Measurements from ENCODE around the gene EFHB. TPM values are rescaled to one million over a fixed set of nuclear protein-coding genes. Genes with fewer than 3 reads are reported as not detected.
A peak's percentile ranks its signal among the peaks of the same experiment; 100 is the strongest.

Gene EFHB
- total and polyA plus RNA-seq, 8 donors, result 0.09 to 2.3 (median 0.28) TPM; not detected in 3

- H3K4me3 ChIP-seq, result no peak overlapping the region
- TF ChIP-seq CTCF (IDR thresholded peaks at IDR 0.05), result no peak
- intact Hi-C loops (cut with DNase I), result no loop called here
- H3K36me3 ChIP-seq, result peaks cover 0 to 6% (median 3%) of the 10 kb centered on the region in 3 donors
- FAIRE-seq, result no peak
- no peaks in the 10 kb centered on the region for H3K9me3 ChIP-seq
- ATAC-seq, result no peak
- H3K4me1 ChIP-seq, result peaks cover 17 to 22% (median 22%) of the 10 kb centered on the region in 3 donors
- no peak for DNase-seq
- H3K27ac ChIP-seq, result no peak overlapping the region
- H3K27me3 ChIP-seq, result no peaks in the 10 kb centered on the region
- WGBS, 2 donors, result 81 to 88% methylated on average over 2 of the region's 2 CpGs
Observed at GRCh38 chr3:19950316-19950715, 16.3 kb upstream of the EFHB start.

DNA sequence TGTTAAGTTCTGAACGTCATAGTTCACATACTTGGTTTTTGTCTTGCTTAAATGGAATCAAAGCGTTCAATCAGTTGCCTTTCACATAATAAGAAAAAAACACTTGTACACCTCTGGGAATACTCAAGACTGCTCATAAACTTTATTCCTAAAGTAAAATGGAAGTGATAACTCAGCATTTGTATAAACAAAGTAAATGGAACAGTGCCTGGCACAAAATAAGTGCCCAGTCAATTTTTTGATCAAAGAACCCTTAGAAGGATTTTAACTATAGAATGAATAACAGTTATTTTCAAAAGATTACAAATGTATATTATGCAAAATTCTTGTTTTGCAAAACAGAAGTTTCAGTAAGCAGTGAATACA lies 14.2 kb upstream of the EFHB start:
- FAIRE-seq, result no peak

DNA sequence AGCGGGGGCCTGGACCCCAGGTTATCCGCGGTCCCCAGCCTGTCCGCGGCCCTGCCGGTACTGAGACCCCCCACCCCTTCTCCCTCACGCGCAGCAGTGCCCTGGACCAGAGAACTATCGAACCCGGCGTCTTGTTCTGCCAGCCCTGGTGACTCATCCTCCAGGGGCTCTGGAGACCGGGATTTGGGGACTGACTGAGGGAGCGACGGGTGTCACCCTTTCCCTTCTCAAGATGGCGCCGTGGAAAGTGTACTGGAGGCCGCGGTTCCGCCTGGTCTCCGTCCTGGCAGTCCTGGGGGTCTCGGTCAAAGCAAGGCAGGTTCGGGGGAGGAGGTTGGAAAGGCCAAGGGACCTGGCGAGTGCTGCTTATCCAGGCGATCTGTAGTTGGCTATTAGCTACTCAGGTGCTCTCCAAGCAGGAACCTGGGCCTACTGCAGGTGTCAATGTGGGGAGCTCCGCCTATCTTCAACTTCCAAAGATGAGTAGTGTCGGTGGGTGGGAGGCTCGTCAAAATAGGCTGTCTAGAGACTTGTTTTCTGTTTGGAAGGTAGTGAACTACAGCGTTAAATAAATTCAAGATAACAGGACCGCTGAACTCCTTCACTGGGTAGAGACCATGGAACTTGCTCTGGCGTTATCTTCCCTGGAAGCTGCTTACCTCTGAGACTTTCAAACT lies 13.7 kb upstream of the EFHB start:
- Histone ChIP-seq H3K4me1 (peaks cover 17 to 22% (median 22%) of the 10 kb centered on the region in 3 donors), H3K27me3 (no peaks in the 10 kb centered on the region), H3K9me3 (no peaks in the 10 kb centered on the region), H3K4me3 (peak overlapping the region; percentile 81 to 99 (median 90)), H3K36me3 (peaks cover 0 to 3% (median 0%) of the 10 kb centered on the region in 3 donors), H3K27ac (peak overlapping the region; percentile 92 to 100 (median 97))
- FAIRE-seq (no peak), DNase-seq (peak; percentile 33 to 80 (median 62)), ATAC-seq (peak; percentile 49 to 59 (median 54))
- intact Hi-C loops (cut with DNase I), result no loop called here
- 0% methylated on average over 29 to 30 of the region's 30 CpGs for WGBS, 2 donors
- no peak for TF ChIP-seq CTCF (IDR thresholded peaks at IDR 0.05)

More for the DNA sequence above, 14.2 kb upstream of the EFHB start:
- Histone ChIP-seq H3K9me3 (no peaks in the 10 kb centered on the region), H3K4me3 (peak overlapping the region; percentile 81 to 99 (median 90)), H3K27ac (peak overlapping the region; percentile 92 to 100 (median 97)), H3K4me1 (peaks cover 17 to 22% (median 22%) of the 10 kb centered on the region in 3 donors), H3K36me3 (peaks cover 0 to 3% (median 0%) of the 10 kb centered on the region in 3 donors), H3K27me3 (no peaks in the 10 kb centered on the region)
- intact Hi-C loops (cut with DNase I), result no loop called here
- WGBS, 2 donors, result 0% methylated on average over 2 of the region's 2 CpGs
- DNase-seq (no peak), ATAC-seq (no peak)
- no peak for TF ChIP-seq CTCF (IDR thresholded peaks at IDR 0.05)

GRCh38 chr3:19946832-19947548 lies 13.0 kb upstream of the EFHB start, which contains the start of gene RAB5A:
Gene RAB5A, plus strand, starts transcription at chr3:19947097. Its CDS starts 3,802 bp downstream, at chr3:19950899.
- peak; percentile 57 for FAIRE-seq
- WGBS, 2 donors, result 0% methylated on average over 55 to 73 of the region's 73 CpGs
- H3K36me3 ChIP-seq, result peaks cover 0 to 3% (median 0%) of the 10 kb centered on the region in 3 donors
- peaks cover 17 to 22% (median 19%) of the 10 kb centered on the region in 3 donors for H3K4me1 ChIP-seq
- H3K4me3 ChIP-seq, result peak within 1 kb of the TSS; percentile 81 to 99 (median 90)
- TF ChIP-seq CTCF (IDR thresholded peaks at IDR 0.05), result no peak
- H3K9me3 ChIP-seq, result no peaks in the 10 kb centered on the region
- ATAC-seq, result peak; percentile 92 to 97 (median 94)
- H3K27me3 ChIP-seq, result no peaks in the 10 kb centered on the region
- intact Hi-C loops (cut with DNase I), result no loop called here
- peak; percentile 94 to 98 (median 97) for DNase-seq
- H3K27ac ChIP-seq, result peak within 1 kb of the TSS; percentile 92 to 100 (median 97)
